ENCODE measurements around the gene TMEM45A.
"Not testable (repeated sequence)": the region's sequence is repeated elsewhere in the genome, so short reads cannot be mapped to it uniquely, and the experiment has no call there.

TMEM45A gene

DNA sequence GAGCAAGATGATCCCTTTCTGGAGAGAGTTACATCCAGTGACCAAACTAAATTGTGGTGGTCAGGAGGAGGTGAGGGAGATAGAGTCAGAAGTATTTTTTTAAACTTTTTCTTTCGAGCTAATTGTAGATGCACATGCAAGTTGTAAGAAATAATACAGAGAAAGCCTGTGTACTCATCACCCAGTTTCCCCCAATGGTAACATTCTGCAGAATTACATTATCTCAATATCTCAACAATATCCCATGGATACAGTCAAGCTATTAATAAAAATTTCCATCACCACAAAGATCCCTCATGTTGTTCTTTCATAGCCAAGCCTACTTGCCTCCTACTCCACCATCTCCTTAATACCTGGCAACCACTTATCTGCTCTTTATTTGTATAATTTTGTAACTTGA lies 3.3 kb upstream of the TMEM45A start:
- TF ChIP-seq CTCF (conservative IDR thresholded peaks at IDR 0.05), result no peak
- TF ChIP-seq ZFX (IDR thresholded peaks at IDR 0.05), result no peak
- no peak overlapping the region for H3K27ac ChIP-seq

GRCh38 chr3:100496711-100497261 lies 4.4 kb downstream of the TMEM45A start:
- TF ChIP-seq CTCF (conservative IDR thresholded peaks at IDR 0.05) (no peak), ZFX (IDR thresholded peaks at IDR 0.05) (no peak)
- no peak overlapping the region for H3K27ac ChIP-seq

GRCh38 chr3:100499651-100500050 lies 7.2 kb downstream of the TMEM45A start:
- no peak for TF ChIP-seq CTCF (conservative IDR thresholded peaks at IDR 0.05)
- no peak for TF ChIP-seq ZFX (IDR thresholded peaks at IDR 0.05)
- H3K27ac ChIP-seq, result peak overlapping the region; percentile 59

DNA sequence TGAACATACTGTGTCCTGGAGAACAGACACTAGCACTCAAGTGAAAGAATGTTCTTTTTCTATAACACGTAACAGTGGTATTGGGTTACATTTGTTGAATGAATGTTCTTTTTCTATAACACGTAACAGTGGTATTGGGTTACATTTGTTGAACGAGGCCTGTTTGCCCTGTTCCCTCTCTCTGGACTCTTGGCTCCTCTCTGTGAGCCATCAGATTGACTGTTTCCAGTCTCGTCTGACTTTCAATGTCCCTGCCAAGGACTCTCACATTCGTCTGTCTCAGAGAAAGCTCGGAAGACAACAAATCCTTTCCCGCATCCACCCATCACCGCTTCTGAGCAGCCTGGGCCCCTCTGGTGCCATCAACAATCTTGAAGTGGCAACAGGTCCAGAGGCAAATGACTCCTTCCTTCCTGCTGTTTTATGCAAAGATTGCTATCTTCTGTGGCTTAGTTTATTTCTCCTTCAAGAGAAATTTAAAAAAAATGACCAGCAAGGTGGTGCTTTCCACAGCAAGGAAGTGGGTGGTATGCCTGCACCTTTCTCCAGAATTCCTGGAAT lies 8.0 kb downstream of the TMEM45A start:
- TF ChIP-seq ZFX (IDR thresholded peaks at IDR 0.05) (no peak), CTCF (conservative IDR thresholded peaks at IDR 0.05) (no peak)
- H3K27ac ChIP-seq, result peak overlapping the region; percentile 69

- H3K27ac ChIP-seq, result no peak overlapping the region
- TF ChIP-seq CTCF (conservative IDR thresholded peaks at IDR 0.05) (no peak), ZFX (IDR thresholded peaks at IDR 0.05) (no peak)
Measured at GRCh38 chr3:100503448-100503847, 11.0 kb downstream of the TMEM45A start.

DNA sequence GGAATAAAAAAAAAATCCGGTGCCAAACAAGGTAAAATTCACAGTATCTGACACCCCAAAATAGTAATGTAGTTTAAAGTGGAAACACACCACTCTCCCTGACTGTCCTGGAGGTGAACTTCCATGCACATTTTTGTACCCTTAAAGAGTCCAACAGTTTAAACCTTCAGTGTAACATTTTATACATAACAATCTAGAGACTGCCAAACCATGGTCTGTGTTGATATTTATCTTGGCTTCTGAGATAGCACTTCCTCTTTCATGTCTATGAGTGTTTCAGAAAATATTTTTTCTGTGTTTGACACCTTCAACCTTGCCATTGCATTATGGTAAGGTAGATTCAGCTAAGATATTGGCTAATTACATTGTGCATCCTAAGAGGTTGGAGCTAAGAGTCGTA lies 13.9 kb downstream of the TMEM45A start:
- no peak overlapping the region for H3K27ac ChIP-seq
- no peak for TF ChIP-seq ZFX (IDR thresholded peaks at IDR 0.05)
- no peak for TF ChIP-seq CTCF (conservative IDR thresholded peaks at IDR 0.05)

DNA sequence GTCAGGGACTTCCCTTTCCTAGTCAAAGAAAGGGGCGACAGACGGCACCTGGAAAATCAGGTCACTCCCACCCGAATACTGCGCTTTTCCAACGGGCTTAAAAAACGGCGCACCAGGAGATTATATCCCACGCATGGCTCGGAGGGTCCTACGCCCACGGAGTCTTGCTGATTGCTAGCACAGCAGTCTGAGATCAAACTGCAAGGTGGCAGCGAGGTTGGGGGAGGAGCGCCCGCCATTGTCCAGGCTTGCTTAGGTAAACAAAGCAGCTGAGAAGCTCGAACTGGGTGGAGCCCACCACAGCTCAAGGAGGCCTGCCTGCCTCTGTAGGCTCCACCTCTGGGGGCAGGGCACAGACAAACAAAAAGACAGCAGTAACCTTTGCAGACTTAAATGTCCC lies 17.4 kb downstream of the TMEM45A start:
- not testable (repeated sequence) for H3K27ac ChIP-seq

- TF ChIP-seq ZFX (IDR thresholded peaks at IDR 0.05), result no peak
- no peak for TF ChIP-seq CTCF (conservative IDR thresholded peaks at IDR 0.05)
- no peak overlapping the region for H3K27ac ChIP-seq
Measured at GRCh38 chr3:100516232-100516631, 23.8 kb downstream of the TMEM45A start.
